CD14-positive monocyte (primary cell): ENCODE measurements around the gene DOCK1. TPM values are rescaled to one million over a fixed set of nuclear protein-coding genes. Genes with fewer than 3 reads are reported as not detected.

Experiments
- DNase-seq, 3 donors: peaks; one replicate each; pipeline ENCODE4 v3.0.0-alpha.2; 2011 to 2022
- H2AFZ ChIP-seq: 2 replicates; pipeline ENCODE4 v1.6.0; 2012; ENCODE audit warnings: mild to moderate bottlenecking, low read depth, low read length, inconsistent platforms; ENCODE audit not compliant: insufficient read depth, poor library complexity, severe bottlenecking
- H3K27ac ChIP-seq, 2 donors: 1 replicate in 1 of 2; 2 replicates in 1 of 2; pipeline ENCODE4 v1.5.1; 2012 to 2013; ENCODE audit warnings: low read length in 2 of 2, control low read depth in 1 of 2, inconsistent platforms in 1 of 2, low read depth in 1 of 2, mild to moderate bottlenecking in 1 of 2
- H3K27me3 ChIP-seq, 2 donors: one replicate each; pipeline versions ENCODE4 v1.6.0 to v1.6.1; 2011 to 2013; ENCODE audit warnings: low read length in 2 of 2; ENCODE audit not compliant: control insufficient read depth in 2 of 2, insufficient read depth in 2 of 2
- H3K36me3 ChIP-seq, 2 donors: replicated peaks in 1 of 2; 1 replicate in 1 of 2; 2 replicates in 1 of 2; pipeline versions ENCODE4 v1.5.1 to v1.6.1; 2012 to 2013; ENCODE audit warnings: low read length in 2 of 2, control low read depth in 1 of 2, inconsistent platforms in 1 of 2, mild to moderate bottlenecking in 1 of 2; ENCODE audit not compliant: insufficient read depth in 2 of 2, control insufficient read depth in 1 of 2
- H3K4me1 ChIP-seq, 2 donors: 1 replicate in 1 of 2; 2 replicates in 1 of 2; pipeline versions ENCODE4 v1.5.1 to v1.6.1; 2012 to 2013; ENCODE audit warnings: low read length in 2 of 2, control low read depth in 1 of 2, inconsistent platforms in 1 of 2, mild to moderate bottlenecking in 1 of 2, moderate library complexity in 1 of 2; ENCODE audit not compliant: insufficient read depth in 2 of 2, control insufficient read depth in 1 of 2
- H3K4me2 ChIP-seq: replicated peaks from 2 replicates; pipeline ENCODE3; 2012; ENCODE audit warnings: low read length, moderate library complexity, mild to moderate bottlenecking; ENCODE audit not compliant: poor library complexity, severe bottlenecking; ENCODE audit errors: extremely low read depth
- H3K4me3 ChIP-seq, 3 experiments: fragments of 200-600 bp in 1 of 3; sonication (generic) in 1 of 3; replicated peaks in 1 of 3; 1 replicate in 2 of 3; 2 replicates in 1 of 3; pipeline ENCODE4 v1.5.1; 2011 to 2013; ENCODE audit warnings: low read length in 3 of 3, mild to moderate bottlenecking in 3 of 3, control low read depth in 2 of 3, low read depth in 2 of 3, inconsistent platforms in 1 of 3, moderate library complexity in 1 of 3
- H3K79me2 ChIP-seq: 2 replicates; pipeline ENCODE4 v1.6.0; 2012; ENCODE audit warnings: mild to moderate bottlenecking, control low read depth, inconsistent platforms, low read length, moderate library complexity; ENCODE audit not compliant: insufficient read depth
- H3K9ac ChIP-seq: 2 replicates; pipeline ENCODE4 v1.6.0; 2017; ENCODE audit warnings: low read length, mild to moderate bottlenecking; ENCODE audit not compliant: insufficient read depth, poor library complexity, severe bottlenecking
- H3K9me3 ChIP-seq, 2 donors: replicated peaks in 1 of 2; 1 replicate in 1 of 2; 2 replicates in 1 of 2; pipeline versions ENCODE4 v1.5.1 to v1.6.1; 2012 to 2013; ENCODE audit warnings: low read length in 2 of 2, control low read depth in 1 of 2; ENCODE audit not compliant: control insufficient read depth in 1 of 2, insufficient read depth in 1 of 2
- H4K20me1 ChIP-seq: 2 replicates; pipeline ENCODE4 v1.6.0; 2012; ENCODE audit warnings: mild to moderate bottlenecking, low read length, control low read depth, moderate library complexity; ENCODE audit not compliant: insufficient read depth
- H3K27ac Mint-ChIP-seq, 7 donors: one replicate each; pipeline ENCODE4 v1.8.0; 2020; ENCODE audit warnings: mild to moderate bottlenecking in 7 of 7, mixed read lengths in 7 of 7, moderate library complexity in 6 of 7, inconsistent platforms in 2 of 7
- H3K27me3 Mint-ChIP-seq, 3 donors: one replicate each; pipeline ENCODE4 v1.8.0; 2021 to 2022; ENCODE audit warnings: low read depth in 3 of 3, mild to moderate bottlenecking in 3 of 3, mixed read lengths in 3 of 3, moderate library complexity in 3 of 3, inconsistent platforms in 1 of 3
- H3K36me3 Mint-ChIP-seq, 2 donors: one replicate each; pipeline ENCODE4 v1.8.0; 2020; ENCODE audit warnings: mixed read lengths in 2 of 2, inconsistent platforms in 1 of 2, mild to moderate bottlenecking in 1 of 2
- H3K4me1 Mint-ChIP-seq: one replicate; pipeline ENCODE4 v1.8.0; 2020; ENCODE audit warnings: mild to moderate bottlenecking, mixed read lengths
- H3K4me3 Mint-ChIP-seq, 2 donors: one replicate each; pipeline ENCODE4 v1.8.0; 2020; ENCODE audit warnings: mild to moderate bottlenecking in 2 of 2, mixed read lengths in 2 of 2, moderate library complexity in 1 of 2
- H3K9me3 Mint-ChIP-seq, 7 donors: one replicate each; pipeline ENCODE4 v1.8.0; 2020 to 2022; ENCODE audit warnings: mixed read lengths in 7 of 7, mild to moderate bottlenecking in 6 of 7, moderate library complexity in 6 of 7, inconsistent platforms in 2 of 7
- CTCF ChIP-seq: fragments of 200-600 bp; IDR thresholded peaks from one replicate; pipeline ENCODE4 v1.8.0; 2022; ENCODE audit warnings: antibody characterized with exemption, mild to moderate bottlenecking
- intact Hi-C, 2 donors: fragments of 100-400 bp; cut with micrococcal nuclease; formaldehyde crosslinking; loops; one replicate each; pipeline versions ENCODE4 v1.15.0 to v1.15.1; 2023
- polyA plus RNA-seq, 3 donors: library from polyadenylated mRNA; depleted of rRNA in 1 of 3; unstranded in 2 of 3; stranded (reverse) in 1 of 3; fragments of 300-500 nt in 2 of 3; fragments of >200 nt in 1 of 3; fragmentation: Illumina TruSeq in 2 of 3; gene quantifications; 1 replicate in 2 of 3; 2 replicates in 1 of 3; pipeline ENCODE4 v1.2.3, GENCODE V29; 2012 to 2021

DOCK1 gene
- polyA plus RNA-seq, 3 donors = 0.31 to 0.35 TPM; not detected in 1

- Histone ChIP-seq H4K20me1 (no peaks in the 10 kb centered on the region), H3K4me2 (no peak overlapping the region), H3K36me3 (no peaks in the 10 kb centered on the region), H3K4me1 (no peaks in the 10 kb centered on the region), H3K9ac (no peak overlapping the region), H3K27me3 (no peaks in the 10 kb centered on the region), H3K9me3 (peaks cover 0 to 16% of the 10 kb centered on the region in 2 donors), H2AFZ (no peak overlapping the region), H3K4me3 (no peak overlapping the region), H3K27ac (no peak overlapping the region), H3K79me2 (no peaks in the 10 kb centered on the region)
- TF ChIP-seq CTCF = no peak
- Mint-ChIP-seq H3K9me3 (peaks cover 0 to 24% (median 18%) of the 10 kb centered on the region in 7 donors), H3K4me1 (no peaks in the 10 kb centered on the region), H3K27me3 (no peaks in the 10 kb centered on the region), H3K4me3 (no peak overlapping the region), H3K36me3 (no peaks in the 10 kb centered on the region), H3K27ac (no peak overlapping the region)
- intact Hi-C loops = no loop called here
- DNase-seq = no peak
Measured at GRCh38 chr10:127055263-127055662, 150.0 kb downstream of the DOCK1 start.

GRCh38 chr10:127059314-127059713 is 154.1 kb downstream of the DOCK1 start:
- Histone ChIP-seq H3K27me3 (no peaks in the 10 kb centered on the region), H3K4me3 (no peak overlapping the region), H3K79me2 (no peaks in the 10 kb centered on the region), H3K9me3 (peaks cover 0 to 12% of the 10 kb centered on the region in 2 donors), H3K4me1 (no peaks in the 10 kb centered on the region), H3K27ac (no peak overlapping the region), H2AFZ (no peak overlapping the region), H3K4me2 (no peak overlapping the region), H3K9ac (no peak overlapping the region), H3K36me3 (no peaks in the 10 kb centered on the region), H4K20me1 (no peaks in the 10 kb centered on the region)
- H3K4me3 Mint-ChIP-seq = no peak overlapping the region
- intact Hi-C loops = no loop called here
- peaks cover 4 to 20% (median 13%) of the 10 kb centered on the region in 7 donors for H3K9me3 Mint-ChIP-seq
- DNase-seq = no peak
- H3K36me3 Mint-ChIP-seq = no peaks in the 10 kb centered on the region
- H3K27ac Mint-ChIP-seq = no peak overlapping the region
- no peak for TF ChIP-seq CTCF
- no peaks in the 10 kb centered on the region for H3K4me1 Mint-ChIP-seq
- no peaks in the 10 kb centered on the region for H3K27me3 Mint-ChIP-seq
